GM19455 (cell line): Measurements from ENCODE around the gene CSMD2.

ENCODE experiments used
- ATAC-seq: cut with Tn5 transposase; IDR thresholded peaks from one replicate; pipeline ENCODE4 v1.9.1; 2021; ENCODE audit not compliant: unreplicated experiment

The CSMD2 gene

DNA sequence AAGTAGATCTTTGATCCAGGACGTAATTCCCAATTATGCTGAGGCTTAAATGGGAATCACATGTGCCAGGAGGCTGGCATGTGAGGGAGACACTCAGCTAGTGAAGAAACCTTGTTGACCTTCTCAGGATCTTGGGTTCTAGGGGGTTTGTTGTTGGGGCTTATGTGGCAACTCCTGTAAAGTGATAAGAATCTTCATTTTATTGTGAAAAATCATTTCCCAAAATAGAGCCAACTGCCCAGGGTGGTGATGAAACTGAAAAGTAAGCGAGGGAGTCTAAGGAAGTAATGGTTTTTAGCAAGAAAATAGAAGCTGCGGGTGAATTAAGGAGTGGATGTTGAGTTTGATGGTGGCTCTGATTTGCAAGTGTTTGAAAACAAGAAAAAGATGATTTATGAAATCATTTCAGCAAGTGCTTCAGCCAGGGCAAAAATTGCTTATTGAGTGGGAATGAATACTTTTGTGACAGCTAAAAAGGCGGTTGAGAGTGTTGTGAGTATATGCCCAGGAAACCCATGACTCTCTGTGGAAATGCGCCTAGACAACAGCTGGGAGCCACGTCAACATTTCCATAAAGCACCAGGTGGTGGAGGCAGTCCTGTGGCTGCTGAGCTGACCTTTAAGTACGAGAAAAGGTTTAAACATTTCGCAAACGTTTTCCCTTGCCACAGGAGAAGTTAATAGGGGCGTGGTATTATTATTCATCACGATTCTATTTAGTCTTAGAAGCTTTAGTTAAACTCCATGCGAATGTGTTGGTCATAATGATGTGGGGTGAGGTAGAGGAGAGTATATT lies 198.5 kb downstream of the CSMD2 start:
- no peak for ATAC-seq

DNA sequence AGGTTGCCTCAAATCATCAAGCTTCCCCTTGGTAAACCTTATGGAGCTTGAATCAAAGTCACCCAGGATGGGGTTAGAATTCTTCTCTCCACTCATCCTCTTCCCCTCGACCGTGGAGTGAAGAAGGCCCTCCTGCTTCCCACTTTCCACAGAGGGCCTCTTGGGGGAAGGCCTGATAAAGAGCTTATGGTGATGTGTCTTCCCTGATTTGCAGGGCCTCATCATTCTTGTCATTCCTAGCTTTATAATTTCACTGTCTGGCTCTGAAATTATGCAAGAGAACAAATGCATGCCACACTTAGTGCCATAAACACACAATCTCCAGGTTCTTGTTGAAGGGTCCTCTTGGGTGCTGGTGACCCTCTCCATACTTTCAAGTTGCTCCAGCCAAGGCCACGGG lies 199.9 kb downstream of the CSMD2 start:
- ATAC-seq = no peak

DNA sequence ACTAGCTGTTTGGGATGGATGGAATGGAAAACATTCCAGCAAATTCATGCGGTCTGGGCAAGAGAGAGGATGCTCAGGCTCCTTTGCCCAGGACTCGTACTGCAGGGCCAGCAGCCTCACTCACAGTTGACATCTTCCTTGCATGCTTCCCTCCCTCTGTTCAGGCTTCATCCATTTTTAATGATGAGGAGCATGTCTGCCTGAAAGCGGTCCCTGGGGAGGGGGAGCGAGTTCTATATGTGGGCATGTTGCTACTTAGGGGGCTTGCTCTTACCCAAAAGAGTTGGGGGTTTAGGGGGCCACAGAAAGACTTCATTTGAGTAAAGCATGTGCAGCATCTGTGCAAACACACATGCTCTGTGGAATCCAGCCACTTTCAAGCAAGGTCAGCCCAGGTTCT lies 203.0 kb downstream of the CSMD2 start:
- no peak for ATAC-seq

DNA sequence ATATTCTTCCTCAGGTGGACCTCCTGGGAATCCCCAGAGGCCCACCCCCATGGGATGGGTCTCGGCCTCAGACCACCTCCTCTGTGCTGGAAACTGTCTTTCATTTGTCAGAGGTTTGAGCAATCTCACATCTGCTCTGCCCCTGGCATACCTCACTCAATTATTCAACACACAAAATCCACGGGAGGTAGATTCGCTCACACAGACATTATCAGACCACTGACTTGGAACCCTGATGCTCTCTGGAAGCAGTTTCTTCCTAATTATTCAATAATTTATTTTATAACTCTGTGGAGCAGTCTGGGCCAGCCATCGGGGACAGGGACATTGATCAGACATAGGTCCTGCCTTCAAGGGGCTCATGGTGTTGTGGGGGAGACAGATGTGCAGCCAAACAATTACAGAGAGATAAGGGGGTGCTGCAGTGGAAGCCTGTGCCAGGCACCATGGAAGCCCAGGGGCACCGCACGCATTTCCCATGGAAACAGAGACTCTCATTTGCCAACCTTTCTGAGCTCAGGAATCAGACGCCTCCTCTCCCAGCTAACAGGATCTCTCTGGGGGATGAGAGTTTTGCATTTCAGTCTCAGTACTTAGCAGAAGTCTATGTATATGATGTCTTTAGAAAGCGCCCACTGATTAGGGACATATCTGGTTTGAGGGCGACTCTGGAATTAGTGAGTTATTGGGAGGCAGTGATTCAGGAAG lies 204.7 kb downstream of the CSMD2 start:
- ATAC-seq = no peak

DNA sequence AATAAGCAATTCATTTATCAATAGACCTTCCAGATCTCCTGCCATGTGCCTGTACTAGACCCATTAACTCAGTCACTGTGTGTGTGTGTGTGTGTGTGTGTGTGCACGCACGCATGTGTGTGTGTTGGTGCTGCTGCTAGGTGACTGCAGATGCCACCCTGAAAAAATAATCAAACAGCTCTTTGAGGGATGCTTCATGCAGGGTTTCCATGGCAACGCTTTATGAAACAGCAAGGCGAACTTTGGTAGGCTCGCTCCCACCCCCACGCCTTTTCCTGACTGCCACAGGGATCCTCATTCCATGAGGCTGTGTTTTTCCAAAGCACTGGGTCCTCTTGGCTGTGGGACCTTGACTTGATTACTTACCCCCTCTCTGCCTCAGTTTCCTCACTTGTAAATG lies 207.2 kb downstream of the CSMD2 start:
- ATAC-seq = no peak

DNA sequence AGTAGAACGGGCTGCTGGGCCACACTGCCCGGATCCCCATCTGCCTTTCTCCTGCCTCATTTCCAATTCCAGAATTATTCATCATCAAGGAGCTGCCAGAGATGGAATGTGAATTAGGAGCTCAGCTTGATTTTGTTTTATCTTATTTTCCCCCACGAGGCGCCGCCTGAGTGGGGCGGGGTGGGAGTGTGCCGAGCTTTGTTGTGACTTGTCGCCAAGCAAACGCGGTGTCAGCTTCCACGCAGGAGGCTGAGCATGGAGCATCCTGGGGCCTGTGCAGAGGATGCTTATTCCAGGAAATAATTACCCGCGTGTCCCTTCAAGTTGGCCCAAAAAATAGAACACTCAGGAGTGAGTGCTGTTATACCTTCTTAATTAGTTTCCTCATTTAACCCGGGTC lies 209.9 kb downstream of the CSMD2 start:
- no peak for ATAC-seq

DNA sequence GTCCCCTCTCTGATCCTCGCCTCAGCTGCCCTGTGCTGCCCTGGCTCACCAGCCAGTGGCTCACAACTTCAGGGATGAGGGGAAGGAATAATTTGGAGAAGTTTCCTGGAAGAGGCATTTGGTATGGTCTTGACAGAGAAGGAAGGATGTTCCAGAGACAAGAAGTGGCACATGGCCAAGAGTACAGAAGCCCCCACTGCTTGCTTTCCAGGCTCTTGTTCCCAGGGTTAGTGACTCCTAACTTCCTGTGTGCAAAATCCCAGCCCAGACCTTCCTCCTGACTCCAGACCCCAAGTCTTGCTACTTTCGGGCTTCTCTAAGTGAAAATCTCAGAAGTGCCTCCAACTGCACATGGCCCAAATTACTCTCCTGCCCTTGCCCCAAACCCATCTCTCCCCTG lies 215.5 kb downstream of the CSMD2 start:
- no peak for ATAC-seq

DNA sequence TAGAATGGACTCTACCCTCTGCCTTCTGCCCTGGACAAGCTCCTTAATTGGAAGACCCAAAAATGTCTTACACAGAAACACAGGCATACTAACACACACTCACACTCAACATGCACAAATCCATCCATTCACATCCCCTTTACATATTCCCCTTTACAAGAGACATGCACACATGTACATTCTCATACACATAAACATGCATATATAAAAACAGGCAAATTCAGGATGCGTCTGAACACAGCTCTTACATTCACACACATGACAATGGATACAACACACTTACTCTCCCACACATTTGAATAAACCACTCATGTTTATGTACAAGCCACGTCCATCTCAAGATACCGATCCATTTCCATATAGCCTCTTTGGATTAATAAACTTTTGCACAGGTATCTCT lies 216.7 kb downstream of the CSMD2 start:
- ATAC-seq = no peak

DNA sequence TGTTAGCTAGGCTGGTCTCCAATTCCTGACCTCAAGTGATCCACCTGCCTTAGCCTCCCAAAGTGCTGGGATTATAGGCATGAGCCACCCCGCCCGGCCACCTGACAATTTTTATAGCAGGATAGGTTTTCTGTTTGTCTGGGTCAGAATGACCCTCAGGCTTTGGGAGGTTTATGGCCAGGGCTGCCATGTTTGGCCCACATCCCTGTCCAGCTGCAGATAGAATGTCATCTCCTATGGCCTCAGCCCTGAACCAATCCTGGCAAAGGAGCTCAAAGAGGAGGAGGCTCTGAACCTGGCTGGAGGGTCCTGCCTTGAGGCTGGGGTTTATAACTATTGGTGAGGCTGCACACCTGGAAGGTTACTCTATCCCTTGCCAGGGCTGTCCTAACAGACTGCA lies 218.2 kb downstream of the CSMD2 start:
- ATAC-seq = no peak

DNA sequence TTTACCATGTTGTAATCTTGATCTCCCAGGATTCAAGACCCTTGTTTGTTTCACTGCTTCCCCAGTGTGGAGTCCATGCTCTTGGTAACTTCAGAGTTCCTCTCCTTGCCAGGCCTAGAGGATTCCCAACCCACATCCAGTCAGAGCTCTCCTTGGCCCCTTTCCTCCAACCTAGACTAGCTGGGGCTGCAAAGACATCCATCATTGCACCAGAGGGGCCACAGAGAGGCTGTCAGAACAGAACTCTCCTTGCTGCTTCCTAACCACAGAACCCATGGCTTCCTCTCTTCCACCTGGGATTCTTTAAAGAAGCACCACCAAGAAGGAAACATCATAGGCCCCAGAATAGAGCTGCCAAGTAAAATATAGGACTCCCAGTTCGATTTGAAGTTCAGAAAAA lies 220.2 kb downstream of the CSMD2 start:
- no peak for ATAC-seq

DNA sequence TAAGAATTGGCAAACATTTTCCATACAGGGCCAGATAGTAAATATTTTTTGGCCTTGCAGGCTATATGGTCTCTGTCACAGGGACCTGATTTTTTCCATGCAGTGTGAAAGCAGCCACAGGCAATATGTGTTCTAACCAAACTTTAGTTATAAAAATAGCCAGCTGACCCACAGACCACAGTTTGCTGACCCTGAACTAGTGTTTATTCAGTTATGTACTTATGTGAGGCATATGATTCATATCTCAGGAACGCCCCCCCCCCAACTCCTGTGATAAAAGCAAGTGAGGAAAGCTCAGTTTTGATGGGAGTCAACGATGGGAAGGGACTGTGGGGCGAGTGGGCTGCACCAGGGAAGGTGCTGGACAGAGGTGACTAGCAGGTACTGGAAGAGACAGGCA lies 221.1 kb downstream of the CSMD2 start:
- ATAC-seq = no peak

DNA sequence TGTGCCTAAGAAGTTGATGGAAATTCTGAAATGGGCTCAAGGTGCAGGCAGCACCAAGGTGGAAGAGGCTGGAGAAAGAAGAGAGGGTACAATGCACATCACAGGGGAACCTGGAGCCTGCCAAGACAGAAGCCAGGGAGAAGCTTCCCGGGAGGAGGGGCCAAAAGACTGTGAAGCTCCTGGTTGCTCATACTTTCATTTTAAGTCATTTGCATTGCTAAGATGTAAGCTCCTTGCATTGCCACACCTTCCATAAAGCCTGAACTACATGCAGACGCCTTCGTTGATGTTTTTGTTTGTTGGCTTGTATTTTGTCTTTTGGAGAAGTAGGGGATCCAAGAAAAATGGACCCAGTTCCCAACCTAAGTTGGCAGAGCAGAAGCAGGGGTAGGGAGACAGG lies 232.2 kb downstream of the CSMD2 start:
- ATAC-seq = no peak

DNA sequence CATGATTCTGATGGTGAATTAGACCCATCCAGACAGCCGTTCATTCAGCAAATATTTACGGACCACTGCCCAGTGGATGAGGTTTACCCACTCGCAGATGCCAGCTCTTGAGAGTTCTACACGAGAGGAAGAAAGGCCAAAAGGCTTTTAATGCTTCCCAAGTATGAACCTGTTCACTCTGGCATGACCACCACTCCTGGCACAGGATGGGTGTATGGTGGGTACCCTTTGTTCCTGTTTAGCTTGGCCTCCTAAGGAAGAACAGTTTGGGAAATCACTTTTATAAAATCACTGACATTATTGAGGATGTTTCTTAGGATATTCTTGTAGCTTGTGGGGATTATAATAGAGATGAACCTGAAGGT lies 233.9 kb downstream of the CSMD2 start:
- ATAC-seq = no peak

DNA sequence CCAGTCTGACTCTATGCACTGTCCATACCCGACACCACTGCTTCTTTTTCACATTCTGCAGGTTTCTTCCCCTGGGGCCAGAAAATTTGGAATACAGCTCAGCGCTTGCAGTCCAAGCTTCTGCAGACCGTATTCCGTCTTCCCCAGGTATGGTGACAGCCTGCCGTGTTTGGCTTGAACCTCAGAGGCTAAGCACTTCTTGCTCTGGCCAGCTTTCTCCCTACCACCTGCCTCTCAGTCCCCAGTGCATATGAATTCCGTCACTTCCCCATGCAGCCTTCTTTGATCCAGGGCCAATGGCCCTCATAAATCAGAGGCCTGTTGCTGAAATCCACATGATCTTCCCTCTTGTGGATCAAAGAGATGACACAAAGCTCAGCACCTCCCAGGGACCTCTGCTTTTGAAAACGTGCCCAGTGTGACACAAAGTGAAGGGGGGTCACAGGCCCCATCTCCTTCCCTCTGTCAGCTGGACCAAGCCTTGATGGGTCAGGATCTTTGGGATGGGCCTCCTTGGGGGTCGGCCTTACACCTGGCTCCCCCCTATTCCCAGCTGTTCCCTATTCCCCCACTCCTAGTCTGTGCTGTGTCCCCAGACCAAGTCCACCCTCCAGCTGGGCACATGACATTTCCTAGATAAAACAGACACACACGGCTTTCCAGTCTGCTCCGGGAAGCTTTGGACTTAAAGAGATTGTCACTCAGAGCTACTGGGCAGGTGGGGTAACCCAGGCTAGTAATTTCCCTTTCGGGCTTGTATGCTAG lies 234.5 kb downstream of the CSMD2 start:
- ATAC-seq = no peak

DNA sequence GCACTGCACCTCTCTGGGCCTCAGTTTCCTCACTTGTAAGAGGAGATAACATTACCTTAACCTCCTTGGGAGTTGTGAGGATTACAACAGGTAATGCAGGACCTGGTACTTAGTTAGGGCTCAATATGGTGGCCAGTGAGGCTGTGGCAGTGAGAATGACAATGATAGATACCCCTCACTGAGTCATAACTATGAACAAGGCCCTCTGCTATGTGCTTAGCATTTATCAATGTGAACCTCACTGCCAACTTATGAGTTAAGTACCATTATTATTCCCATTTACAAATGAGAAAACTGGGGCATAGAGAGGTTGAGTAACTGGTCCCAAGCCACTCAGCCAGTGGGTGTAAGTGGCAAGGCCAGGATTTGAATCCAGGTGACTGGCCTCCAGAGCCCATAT lies 236.8 kb downstream of the CSMD2 start:
- no peak for ATAC-seq

DNA sequence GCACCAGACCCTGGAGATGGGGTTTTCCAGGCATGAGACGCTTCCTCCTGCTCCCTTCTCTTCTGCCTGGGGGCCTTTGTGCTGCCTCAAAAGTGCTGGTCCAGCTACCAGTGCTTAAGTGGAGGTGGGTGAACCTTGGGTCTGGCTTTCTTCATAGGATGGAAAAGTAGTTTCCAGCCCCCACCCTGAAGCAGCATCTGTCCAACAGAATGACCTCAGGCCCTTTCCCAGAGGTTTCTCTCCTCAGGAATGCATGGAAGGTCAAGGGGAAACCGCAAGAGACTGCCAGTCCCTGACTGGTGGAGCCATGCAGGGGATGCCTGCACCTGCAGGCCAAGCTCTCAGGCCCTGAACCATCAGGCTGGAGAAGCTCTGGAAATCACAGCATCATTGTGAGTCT lies 237.3 kb downstream of the CSMD2 start:
- ATAC-seq = no peak

DNA sequence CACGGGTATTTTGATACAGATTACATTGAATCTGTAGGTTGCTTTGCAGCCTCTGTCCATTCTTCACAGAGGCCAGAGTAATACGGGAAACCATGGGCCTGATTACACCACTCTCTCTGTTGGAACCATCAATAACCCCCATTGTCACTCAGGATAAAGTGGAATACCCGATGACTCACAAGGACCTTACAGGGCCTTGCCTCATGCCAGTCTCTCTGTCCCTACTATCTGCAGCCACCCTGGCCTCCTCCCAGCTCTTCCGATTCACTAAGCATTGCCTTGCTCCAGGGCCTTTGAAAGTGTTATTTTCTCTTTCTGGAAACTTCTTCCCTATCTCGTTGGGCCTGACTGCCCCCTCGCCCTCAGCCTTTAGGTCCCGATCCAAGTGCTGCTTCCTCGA lies 239.4 kb downstream of the CSMD2 start:
- ATAC-seq = no peak

DNA sequence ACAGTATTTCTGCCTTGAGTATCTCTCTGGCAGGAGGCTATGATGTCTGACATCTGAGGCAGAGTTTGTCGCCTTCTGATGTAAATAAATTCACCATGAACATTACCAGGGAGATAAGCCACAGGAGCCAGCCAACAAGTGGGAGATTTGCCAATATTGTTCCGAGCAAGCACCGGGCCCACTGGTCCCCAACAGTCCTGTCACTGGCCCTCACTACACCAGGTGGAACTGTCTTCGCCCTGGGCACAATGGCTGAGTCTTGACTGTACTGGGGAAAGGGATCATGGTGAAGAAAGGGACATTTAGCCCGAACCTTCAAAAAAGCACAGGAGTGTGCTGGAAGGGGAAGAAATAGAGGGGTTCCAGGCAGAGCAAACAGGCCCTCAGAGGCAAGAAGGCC lies 243.7 kb downstream of the CSMD2 start:
- ATAC-seq = no peak

DNA sequence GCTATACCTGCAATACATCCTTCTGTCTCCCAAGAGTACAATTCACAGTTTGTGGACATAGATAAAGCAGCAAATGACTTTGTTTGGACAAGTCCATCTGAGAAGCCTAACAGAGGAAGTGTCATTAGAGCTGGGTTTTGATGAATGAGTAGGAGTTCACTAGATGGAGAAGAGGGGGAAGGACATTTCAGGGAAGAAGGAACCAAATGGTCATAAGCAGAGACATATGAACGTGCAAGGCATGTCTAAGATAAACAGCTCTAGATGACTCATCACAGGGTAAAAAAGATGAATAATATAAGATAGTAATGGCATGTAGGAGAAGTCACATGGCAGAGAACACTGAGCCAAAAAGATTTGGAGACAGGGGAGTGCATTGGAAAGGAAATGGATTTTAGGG lies 246.7 kb downstream of the CSMD2 start:
- ATAC-seq = no peak

DNA sequence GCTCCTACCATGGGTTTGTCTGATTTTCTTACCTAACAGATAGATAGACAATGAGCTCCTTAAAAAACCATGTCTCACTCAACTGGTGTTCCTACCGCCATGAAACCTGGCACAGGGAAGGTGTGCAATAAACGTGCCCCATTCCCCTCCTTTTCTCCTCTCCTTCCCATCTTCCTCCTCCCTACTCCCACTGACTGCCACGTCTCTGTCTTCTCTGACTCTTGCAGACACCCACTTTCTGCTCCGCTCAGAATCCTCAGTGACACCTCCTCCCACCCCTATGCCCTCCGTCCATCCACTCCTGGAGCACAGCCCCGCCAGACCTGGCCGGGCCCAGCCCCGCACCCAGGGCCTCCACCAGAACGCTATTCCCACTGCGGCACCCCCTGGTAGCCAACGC lies 248.2 kb downstream of the CSMD2 start:
- no peak for ATAC-seq

DNA sequence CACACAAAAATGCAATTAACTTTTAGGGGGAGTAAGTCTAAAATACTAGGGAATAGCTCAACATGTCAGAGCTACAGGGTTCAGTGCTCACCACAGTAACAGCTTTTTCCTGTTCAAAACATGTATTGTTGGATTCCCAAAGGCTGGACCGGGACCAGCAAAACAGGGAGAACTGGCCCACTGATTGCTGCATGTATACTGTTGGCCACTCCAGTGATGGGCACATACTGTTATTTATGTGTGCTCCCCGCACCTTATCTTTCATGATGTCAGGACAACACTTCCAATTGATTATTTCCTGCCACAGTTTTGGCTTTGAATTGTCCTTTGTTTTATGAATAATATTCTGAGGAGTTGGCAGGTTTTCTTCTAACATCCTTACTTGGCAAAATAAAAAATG lies 250.5 kb downstream of the CSMD2 start:
- ATAC-seq = no peak

DNA sequence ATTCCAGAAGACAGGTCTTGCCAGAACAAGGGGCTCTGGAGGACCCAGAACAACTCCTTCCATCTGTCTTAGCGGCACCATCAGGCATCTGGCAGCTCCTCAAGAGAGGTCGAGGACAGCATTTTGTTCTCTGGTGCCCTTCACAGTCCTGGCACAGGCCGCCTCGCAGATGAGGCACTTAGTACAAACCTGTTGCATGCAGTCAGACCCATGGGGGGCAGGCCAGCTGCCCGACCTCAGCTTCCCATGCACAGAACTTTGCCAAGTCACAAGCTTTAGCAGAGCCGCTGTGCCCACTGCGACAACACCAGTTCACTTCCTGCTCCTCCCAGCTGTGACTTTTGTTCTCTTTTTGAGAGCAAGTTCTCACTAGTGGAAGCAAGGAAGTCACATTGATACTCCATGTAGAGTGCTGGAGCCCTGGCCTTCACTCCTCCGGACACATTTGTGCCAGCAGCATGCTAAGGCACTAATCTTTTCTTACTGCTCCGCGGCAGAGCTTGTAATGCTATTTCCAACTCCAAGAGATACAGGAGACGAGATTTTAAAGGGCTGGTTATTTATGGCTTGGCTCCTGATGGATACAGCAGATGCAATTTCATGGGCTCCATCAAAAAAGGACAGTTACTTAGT lies 256.6 kb downstream of the CSMD2 start:
- no peak for ATAC-seq
